Smooth muscle cell (in vitro differentiated cells): ENCODE data around the gene RBBP8NL. TPM values are rescaled to one million over a fixed set of nuclear protein-coding genes. Genes with fewer than 3 reads are reported as not detected.

Experiments used
- DNase-seq: peaks from one replicate; lab custom pipeline; 2025; ENCODE audit not compliant: unreplicated experiment; lab: John Stamatoyannopoulos, UW
- H2AFZ ChIP-seq: fragments of 200-600 bp; sonication (generic); 2 replicates; pipeline ENCODE4 v1.6.0; 2016; ENCODE audit warnings: antibody characterized with exemption, low read depth, mild to moderate bottlenecking
- H3F3A ChIP-seq: fragments of 200-600 bp; sonication (generic); 2 replicates; pipeline ENCODE4 v1.6.0; 2017; ENCODE audit warnings: antibody characterized with exemption, low read depth
- H3K27ac ChIP-seq: fragments of 200-600 bp; sonication (generic); 2 replicates; pipeline ENCODE4 v1.5.1; 2016; ENCODE audit warnings: low read depth, mild to moderate bottlenecking
- H3K27me3 ChIP-seq: fragments of 200-600 bp; sonication (generic); 2 replicates; pipeline ENCODE4 v1.6.1; 2016; ENCODE audit warnings: low read depth, mild to moderate bottlenecking
- H3K36me3 ChIP-seq: fragments of 200-600 bp; sonication (generic); 2 replicates; pipeline ENCODE4 v1.5.1; 2016; ENCODE audit warnings: low read depth
- H3K4me1 ChIP-seq: fragments of 200-600 bp; sonication (generic); 2 replicates; pipeline ENCODE4 v1.5.1; 2016; ENCODE audit warnings: low read depth
- H3K4me2 ChIP-seq: fragments of 200-600 bp; sonication (generic); 2 replicates; pipeline ENCODE4 v1.6.0; 2016; ENCODE audit warnings: mild to moderate bottlenecking
- H3K4me3 ChIP-seq: fragments of 200-600 bp; sonication (generic); 2 replicates; pipeline ENCODE4 v1.5.1; 2016; ENCODE audit warnings: mild to moderate bottlenecking
- H3K79me2 ChIP-seq: fragments of 200-600 bp; sonication (generic); 2 replicates; pipeline ENCODE4 v1.6.0; 2016; ENCODE audit warnings: low read depth, mild to moderate bottlenecking
- H3K9ac ChIP-seq: fragments of 200-600 bp; sonication (generic); 2 replicates; pipeline ENCODE4 v1.6.0; 2016; ENCODE audit warnings: low read depth
- H3K9me3 ChIP-seq: fragments of 200-600 bp; sonication (generic); replicated peaks from 2 replicates; pipeline ENCODE4 v1.5.1; 2016; ENCODE audit warnings: low read depth
- H4K20me1 ChIP-seq: fragments of 200-600 bp; sonication (generic); 2 replicates; pipeline ENCODE4 v1.6.0; 2016; ENCODE audit warnings: low read depth
- WGBS: methylation state at CpG from one replicate; pipeline ENCODE4 v1.1.7; 2016; ENCODE audit warnings: low lambda C conversion rate; 5-methylcytosine and 5-hydroxymethylcytosine counted together
- polyA plus RNA-seq: library from polyadenylated mRNA; unstranded; fragments of >200 nt; fragmentation: Nextera tagmentation; extraction: Ambion mirVana; gene quantifications from 2 replicates; pipeline ENCODE4 v1.2.1, GENCODE V29; 2016
- total RNA-seq: library from RNA; depleted of rRNA; stranded (reverse); fragments of >200 nt; gene quantifications from 2 replicates; pipeline ENCODE4 v1.2.3, GENCODE V29; 2014
- TF ChIP-seq, protein P1 (sequence below): fragments of 200-600 bp; sonication (generic); IDR thresholded peaks from 2 replicates; pipeline ENCODE4 v1.5.1; 2017; ENCODE audit warnings: borderline replicate concordance, mild to moderate bottlenecking, antibody characterized with exemption; ENCODE audit not compliant: insufficient read depth, poor library complexity, severe bottlenecking

RBBP8NL gene
- total and polyA plus RNA-seq, 2 experiments from 2014 or later, result 0.40 TPM; not detected in 1

DNA sequence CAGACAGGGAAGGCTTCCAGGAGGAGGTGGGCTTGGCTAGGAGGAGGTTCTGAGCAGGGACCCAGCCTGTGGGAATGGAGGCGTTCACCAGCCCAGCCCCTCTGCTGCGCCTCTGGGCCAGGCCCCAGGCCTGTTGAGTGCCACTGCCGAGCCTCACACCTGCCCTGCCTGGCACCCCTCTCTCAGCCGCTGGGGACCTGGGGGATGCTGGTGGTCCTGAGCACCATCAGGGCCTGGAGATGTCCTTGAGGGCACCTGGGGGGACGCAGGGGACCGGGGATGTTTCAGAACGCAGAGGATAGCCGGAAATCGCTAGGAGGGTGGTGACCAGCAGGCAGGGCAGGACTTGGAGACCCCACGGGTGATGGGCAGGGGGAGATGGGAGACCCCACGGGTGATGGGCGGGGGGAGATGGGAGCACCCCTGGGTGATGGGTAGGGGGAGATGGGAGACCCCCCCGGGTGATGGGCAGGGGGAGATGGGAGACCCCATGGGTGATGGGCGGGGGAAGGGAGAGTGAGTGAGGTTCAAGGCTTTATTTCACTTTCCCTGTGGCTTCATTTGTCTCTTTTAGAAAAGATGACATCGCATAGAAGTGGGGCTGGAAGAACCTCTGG, 35.7 kb upstream of the RBBP8NL start:
- no peak overlapping the region for H3K27ac ChIP-seq
- H3K27me3 ChIP-seq, result no peaks in the 10 kb centered on the region
- WGBS, result 92% methylated on average over 15 of the region's 15 CpGs
- no peak overlapping the region for H3K9ac ChIP-seq
- no peaks in the 10 kb centered on the region for H3K4me1 ChIP-seq
- no peaks in the 10 kb centered on the region for H3K36me3 ChIP-seq
- peaks cover 13% of the 10 kb centered on the region for H4K20me1 ChIP-seq
- no peak overlapping the region for H3K4me3 ChIP-seq
- H3K79me2 ChIP-seq, result no peaks in the 10 kb centered on the region
- no peak overlapping the region for H2AFZ ChIP-seq
- DNase-seq, result no peak
- H3K9me3 ChIP-seq, result no peaks in the 10 kb centered on the region
- no peaks in the 10 kb centered on the region for H3F3A ChIP-seq
- H3K4me2 ChIP-seq, result no peak overlapping the region
- TF ChIP-seq, protein P1, sequence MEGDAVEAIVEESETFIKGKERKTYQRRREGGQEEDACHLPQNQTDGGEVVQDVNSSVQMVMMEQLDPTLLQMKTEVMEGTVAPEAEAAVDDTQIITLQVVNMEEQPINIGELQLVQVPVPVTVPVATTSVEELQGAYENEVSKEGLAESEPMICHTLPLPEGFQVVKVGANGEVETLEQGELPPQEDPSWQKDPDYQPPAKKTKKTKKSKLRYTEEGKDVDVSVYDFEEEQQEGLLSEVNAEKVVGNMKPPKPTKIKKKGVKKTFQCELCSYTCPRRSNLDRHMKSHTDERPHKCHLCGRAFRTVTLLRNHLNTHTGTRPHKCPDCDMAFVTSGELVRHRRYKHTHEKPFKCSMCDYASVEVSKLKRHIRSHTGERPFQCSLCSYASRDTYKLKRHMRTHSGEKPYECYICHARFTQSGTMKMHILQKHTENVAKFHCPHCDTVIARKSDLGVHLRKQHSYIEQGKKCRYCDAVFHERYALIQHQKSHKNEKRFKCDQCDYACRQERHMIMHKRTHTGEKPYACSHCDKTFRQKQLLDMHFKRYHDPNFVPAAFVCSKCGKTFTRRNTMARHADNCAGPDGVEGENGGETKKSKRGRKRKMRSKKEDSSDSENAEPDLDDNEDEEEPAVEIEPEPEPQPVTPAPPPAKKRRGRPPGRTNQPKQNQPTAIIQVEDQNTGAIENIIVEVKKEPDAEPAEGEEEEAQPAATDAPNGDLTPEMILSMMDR, result no peak

DNA sequence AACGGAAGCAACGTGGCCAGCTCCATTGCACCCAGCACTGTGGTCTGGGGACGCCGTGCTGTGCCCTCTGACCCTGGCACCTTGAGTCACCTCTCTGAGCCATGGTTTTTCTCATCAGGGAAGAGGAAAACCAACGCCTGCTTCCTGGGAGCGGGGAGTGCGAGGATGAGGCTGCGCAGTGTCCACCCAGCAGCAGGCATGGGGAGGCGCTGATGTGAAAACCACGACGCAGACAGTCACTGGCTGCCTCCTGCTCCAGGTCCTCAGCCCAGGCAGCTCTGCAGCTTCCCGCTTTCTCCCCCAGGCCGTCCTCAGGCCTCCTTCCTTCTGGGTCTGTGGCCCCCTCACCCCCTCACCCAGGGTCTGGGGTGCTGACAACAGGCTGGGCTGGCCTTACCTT, 34.5 kb upstream of the RBBP8NL start:
- WGBS, result 93% methylated on average over 13 of the region's 13 CpGs
- Histone ChIP-seq H3K9ac (no peak overlapping the region), H3K4me3 (no peak overlapping the region), H3K27me3 (no peaks in the 10 kb centered on the region), H3K27ac (no peak overlapping the region), H3K79me2 (no peaks in the 10 kb centered on the region), H3F3A (no peaks in the 10 kb centered on the region), H2AFZ (no peak overlapping the region), H4K20me1 (peaks cover 2% of the 10 kb centered on the region), H3K36me3 (no peaks in the 10 kb centered on the region), H3K4me2 (no peak overlapping the region), H3K9me3 (no peaks in the 10 kb centered on the region), H3K4me1 (no peaks in the 10 kb centered on the region)
- TF ChIP-seq, protein P1, result no peak
- DNase-seq, result no peak

DNA sequence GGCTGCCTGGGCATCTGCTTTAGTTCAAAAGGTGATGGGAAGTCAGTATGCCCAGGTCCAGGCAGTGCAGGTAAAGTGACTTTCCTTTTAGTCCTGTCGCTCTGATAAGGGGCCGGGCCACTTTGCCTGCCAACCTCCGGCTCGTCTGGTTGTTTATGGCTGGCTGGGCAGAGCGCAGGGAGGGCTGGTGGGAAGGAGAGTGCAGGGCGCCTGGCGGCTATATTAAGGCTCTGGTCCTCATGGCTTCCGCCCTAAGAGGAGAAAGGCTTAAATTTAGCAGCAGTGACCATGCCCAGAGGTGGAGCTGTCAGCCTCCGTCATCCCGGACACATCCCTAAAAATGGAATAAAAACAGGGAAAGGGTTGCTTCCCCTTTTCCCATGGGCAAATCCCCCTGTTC, 33.8 kb upstream of the RBBP8NL start:
- H2AFZ ChIP-seq, result no peak overlapping the region
- H3K27ac ChIP-seq, result no peak overlapping the region
- no peaks in the 10 kb centered on the region for H3K27me3 ChIP-seq
- no peak overlapping the region for H3K4me3 ChIP-seq
- TF ChIP-seq, protein P1, result no peak
- H3K9ac ChIP-seq, result no peak overlapping the region
- no peak for DNase-seq
- no peaks in the 10 kb centered on the region for H3K79me2 ChIP-seq
- H4K20me1 ChIP-seq, result no peaks in the 10 kb centered on the region
- WGBS, result 90% methylated on average over 10 of the region's 10 CpGs
- no peak overlapping the region for H3K4me2 ChIP-seq
- H3F3A ChIP-seq, result no peaks in the 10 kb centered on the region
- no peaks in the 10 kb centered on the region for H3K4me1 ChIP-seq
- no peaks in the 10 kb centered on the region for H3K36me3 ChIP-seq
- H3K9me3 ChIP-seq, result no peaks in the 10 kb centered on the region

DNA sequence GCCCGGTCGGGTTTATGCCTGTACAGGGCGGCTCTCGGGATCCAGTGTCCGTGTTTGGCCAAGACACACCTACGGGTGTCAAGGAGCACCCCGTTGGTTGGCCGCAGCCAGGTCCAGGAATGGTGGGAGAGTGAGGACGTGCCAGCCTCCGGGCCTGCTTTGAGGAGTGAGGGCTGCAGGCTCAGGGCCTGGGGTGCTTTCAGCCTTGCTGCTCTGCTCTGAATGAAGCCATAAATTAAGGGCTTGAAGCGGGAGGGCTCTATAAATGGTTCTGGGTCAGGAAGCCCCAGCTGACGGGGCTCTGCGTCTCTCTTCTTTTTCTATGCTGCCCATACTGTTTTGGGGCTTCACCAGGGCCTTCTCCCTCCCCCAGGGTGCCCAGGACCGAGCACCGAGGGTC, 33.3 kb upstream of the RBBP8NL start:
- 93% methylated on average over 15 of the region's 15 CpGs for WGBS
- H3K4me1 ChIP-seq, result no peaks in the 10 kb centered on the region
- no peak overlapping the region for H3K4me2 ChIP-seq
- TF ChIP-seq, protein P1, result no peak
- H3K27me3 ChIP-seq, result no peaks in the 10 kb centered on the region
- no peak overlapping the region for H3K4me3 ChIP-seq
- H4K20me1 ChIP-seq, result no peaks in the 10 kb centered on the region
- H3K27ac ChIP-seq, result no peak overlapping the region
- H3K36me3 ChIP-seq, result no peaks in the 10 kb centered on the region
- no peak for DNase-seq
- no peaks in the 10 kb centered on the region for H3K9me3 ChIP-seq
- no peak overlapping the region for H3K9ac ChIP-seq
- H3K79me2 ChIP-seq, result no peaks in the 10 kb centered on the region
- no peak overlapping the region for H2AFZ ChIP-seq
- no peaks in the 10 kb centered on the region for H3F3A ChIP-seq
